ENCODE measurements around the gene PER1.

GRCh38 chr17:8133399-8133798 lies 18.8 kb downstream of the PER1 start:
- TF ChIP-seq, protein P1, sequence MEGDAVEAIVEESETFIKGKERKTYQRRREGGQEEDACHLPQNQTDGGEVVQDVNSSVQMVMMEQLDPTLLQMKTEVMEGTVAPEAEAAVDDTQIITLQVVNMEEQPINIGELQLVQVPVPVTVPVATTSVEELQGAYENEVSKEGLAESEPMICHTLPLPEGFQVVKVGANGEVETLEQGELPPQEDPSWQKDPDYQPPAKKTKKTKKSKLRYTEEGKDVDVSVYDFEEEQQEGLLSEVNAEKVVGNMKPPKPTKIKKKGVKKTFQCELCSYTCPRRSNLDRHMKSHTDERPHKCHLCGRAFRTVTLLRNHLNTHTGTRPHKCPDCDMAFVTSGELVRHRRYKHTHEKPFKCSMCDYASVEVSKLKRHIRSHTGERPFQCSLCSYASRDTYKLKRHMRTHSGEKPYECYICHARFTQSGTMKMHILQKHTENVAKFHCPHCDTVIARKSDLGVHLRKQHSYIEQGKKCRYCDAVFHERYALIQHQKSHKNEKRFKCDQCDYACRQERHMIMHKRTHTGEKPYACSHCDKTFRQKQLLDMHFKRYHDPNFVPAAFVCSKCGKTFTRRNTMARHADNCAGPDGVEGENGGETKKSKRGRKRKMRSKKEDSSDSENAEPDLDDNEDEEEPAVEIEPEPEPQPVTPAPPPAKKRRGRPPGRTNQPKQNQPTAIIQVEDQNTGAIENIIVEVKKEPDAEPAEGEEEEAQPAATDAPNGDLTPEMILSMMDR (IDR thresholded peaks at IDR 0.05): no peak
- TF ChIP-seq POLR2A (IDR thresholded peaks at IDR 0.05): no peak

All from thyroid gland (tissue), 4 donors.